LNCAP (cell line): Measurements from ENCODE around the gene SLC6A17.

Experiments
- CTCF ChIP-seq: fragments of 450-650 bp; IDR thresholded peaks from 2 replicates; pipeline ENCODE4 v1.5.1; 2017; ENCODE audit warnings: mild to moderate bottlenecking

Gene SLC6A17

GRCh38 chr1:110241516-110241915 is 91.2 kb downstream of the SLC6A17 start:
- TF ChIP-seq CTCF = no peak

- TF ChIP-seq CTCF = no peak
Measured at GRCh38 chr1:110242062-110242461, 91.8 kb downstream of the SLC6A17 start.

- no peak for TF ChIP-seq CTCF
Measured at GRCh38 chr1:110242731-110243130, 92.4 kb downstream of the SLC6A17 start.

- no peak for TF ChIP-seq CTCF
Measured at GRCh38 chr1:110243146-110243545, 92.9 kb downstream of the SLC6A17 start.

GRCh38 chr1:110243574-110243973 is 93.3 kb downstream of the SLC6A17 start:
- TF ChIP-seq CTCF = no peak

- TF ChIP-seq CTCF = no peak
Measured at GRCh38 chr1:110245876-110246620, 95.8 kb downstream of the SLC6A17 start.

- TF ChIP-seq CTCF = no peak
Measured at GRCh38 chr1:110248746-110249145, 98.5 kb downstream of the SLC6A17 start.

- TF ChIP-seq CTCF = no peak
Measured at GRCh38 chr1:110249256-110249655, 99.0 kb downstream of the SLC6A17 start.
